Natural killer cell (primary cell): Measurements from ENCODE around the gene CD1D. TPM values are rescaled to one million over a fixed set of nuclear protein-coding genes. Genes with fewer than 3 reads are reported as not detected.

Experiments used
- ATAC-seq, 3 donors: fragments of 150-1000 bp in 2 of 3; fragments of 200-7000 bp in 1 of 3; cut with Tn5 transposase; 1 replicate in 1 of 3; 2 replicates in 2 of 3; pipeline ENCODE4 v1.10.0; 2021; ENCODE audit warnings: mild to moderate bottlenecking in 2 of 3, moderate library complexity in 2 of 3
- DNase-seq, 2 donors: peaks; one replicate each; pipeline versions ENCODE4 v3.0.0 to v3.0.0-alpha.2; 2013 to 2021; ENCODE audit warnings: mixed read lengths in 1 of 2
- H3K27ac ChIP-seq: one replicate; pipeline ENCODE4 v1.5.1; 2013; ENCODE audit warnings: mild to moderate bottlenecking, low read length
- H3K27me3 ChIP-seq: one replicate; pipeline ENCODE4 v1.6.1; 2013; ENCODE audit warnings: low read length; ENCODE audit not compliant: control insufficient read depth, insufficient read depth
- H3K36me3 ChIP-seq: one replicate; pipeline ENCODE4 v1.6.1; 2013; ENCODE audit warnings: low read length; ENCODE audit not compliant: control insufficient read depth, insufficient read depth
- H3K4me1 ChIP-seq: one replicate; pipeline ENCODE4 v1.6.1; 2013; ENCODE audit warnings: low read length; ENCODE audit not compliant: control insufficient read depth, insufficient read depth
- H3K4me3 ChIP-seq: one replicate; pipeline ENCODE4 v1.5.1; 2013; ENCODE audit warnings: low read length
- H3K9me3 ChIP-seq: one replicate; pipeline ENCODE4 v1.6.1; 2013; ENCODE audit warnings: low read length; ENCODE audit not compliant: control insufficient read depth, insufficient read depth
- H3K27ac Mint-ChIP-seq, 2 donors: one replicate each; pipeline ENCODE4 v1.8.0; 2022; ENCODE audit warnings: mild to moderate bottlenecking in 2 of 2, mixed read lengths in 2 of 2, moderate library complexity in 1 of 2
- H3K27me3 Mint-ChIP-seq, 2 donors: one replicate each; pipeline ENCODE4 v1.8.0; 2022; ENCODE audit warnings: low read depth in 2 of 2, mixed read lengths in 2 of 2
- H3K36me3 Mint-ChIP-seq: one replicate; pipeline ENCODE4 v1.8.0; 2022; ENCODE audit warnings: mixed read lengths
- H3K4me1 Mint-ChIP-seq, 2 donors: one replicate each; pipeline ENCODE4 v1.8.0; 2022; ENCODE audit warnings: mixed read lengths in 2 of 2
- H3K4me3 Mint-ChIP-seq: one replicate; pipeline ENCODE4 v1.8.0; 2022; ENCODE audit warnings: mild to moderate bottlenecking, moderate library complexity, mixed read lengths
- H3K9me3 Mint-ChIP-seq, 2 donors: one replicate each; pipeline ENCODE4 v1.8.0; 2022; ENCODE audit warnings: mixed read lengths in 2 of 2
- CTCF ChIP-seq: fragments of 200-600 bp; IDR thresholded peaks from one replicate; pipeline ENCODE4 v1.8.0; 2022; ENCODE audit warnings: antibody characterized with exemption
- WGBS: methylation state at CpG from one replicate; pipeline ENCODE4 v1.1.7; 2013; ENCODE audit warnings: missing lambda C conversion rate; ENCODE audit not compliant: insufficient coverage; 5-methylcytosine and 5-hydroxymethylcytosine counted together
- intact Hi-C: fragments of 100-400 bp; cut with micrococcal nuclease; formaldehyde crosslinking; loops from one replicate; pipeline ENCODE4 v1.14.2; 2022
- total RNA-seq, 4 donors: library from RNA; stranded (reverse); fragments of 120-200 nt in 1 of 4; gene quantifications; one replicate each; pipeline versions ENCODE4 v1.2.3 to v1.2.4, GENCODE V29; 2013 to 2022

CD1D gene
- total RNA-seq, 3 donors from 2014 or later (not counting 1 experiment from before 2014, with no cell fraction given), result 0.48 to 1.5 (median 0.52) TPM

- WGBS, result 13% methylated on average over 31 of the region's 31 CpGs
- Mint-ChIP-seq H3K4me1 (peaks cover 30 to 35% of the 10 kb centered on the region in 2 donors), H3K27ac (peak overlapping the region; percentile 89 to 93), H3K4me3 (peak overlapping the region; percentile 99), H3K9me3 (no peaks in the 10 kb centered on the region), H3K36me3 (no peaks in the 10 kb centered on the region), H3K27me3 (peaks cover 17 to 24% of the 10 kb centered on the region in 2 donors)
- intact Hi-C loops, result no loop called here
- peak overlapping the region; percentile 76 for H3K4me3 ChIP-seq
- ATAC-seq (peak; percentile 56 to 82 (median 73)), DNase-seq (peak; percentile 51 to 83)
- TF ChIP-seq CTCF, result no peak
- no peaks in the 10 kb centered on the region for H3K9me3 ChIP-seq
- H3K36me3 ChIP-seq, result no peaks in the 10 kb centered on the region
- H3K27me3 ChIP-seq, result no peaks in the 10 kb centered on the region
- peaks cover 17% of the 10 kb centered on the region for H3K4me1 ChIP-seq
- H3K27ac ChIP-seq, result peak overlapping the region; percentile 72
Observed at GRCh38 chr1:158149577-158150269, 31.0 kb upstream of the CD1D start.

- Histone ChIP-seq H3K27ac (peak overlapping the region; percentile 72), H3K27me3 (no peaks in the 10 kb centered on the region), H3K4me1 (peaks cover 17% of the 10 kb centered on the region), H3K9me3 (no peaks in the 10 kb centered on the region), H3K4me3 (no peak overlapping the region), H3K36me3 (no peaks in the 10 kb centered on the region)
- Mint-ChIP-seq H3K9me3 (no peaks in the 10 kb centered on the region), H3K27me3 (peaks cover 23 to 30% of the 10 kb centered on the region in 2 donors), H3K4me1 (peaks cover 30 to 35% of the 10 kb centered on the region in 2 donors), H3K4me3 (peak overlapping the region; percentile 99), H3K27ac (peak overlapping the region; percentile 89 to 93), H3K36me3 (no peaks in the 10 kb centered on the region)
- DNase-seq, result no peak
- TF ChIP-seq CTCF, result no peak
- WGBS, result 14% methylated on average over 1 of the region's 1 CpG
- no peak for ATAC-seq
- intact Hi-C loops, result no loop called here
Observed at GRCh38 chr1:158150523-158150922, 30.2 kb upstream of the CD1D start.

GRCh38 chr1:158153179-158153578, 27.5 kb upstream of the CD1D start:
- DNase-seq (no peak), ATAC-seq (no peak)
- H3K27ac ChIP-seq, result no peak overlapping the region
- no peaks in the 10 kb centered on the region for H3K9me3 Mint-ChIP-seq
- H3K4me3 ChIP-seq, result no peak overlapping the region
- H3K4me1 ChIP-seq, result peaks cover 17% of the 10 kb centered on the region
- H3K27ac Mint-ChIP-seq, result no peak overlapping the region
- no peaks in the 10 kb centered on the region for H3K9me3 ChIP-seq
- no peak for TF ChIP-seq CTCF
- WGBS, result 88% methylated on average over 1 of the region's 1 CpG
- H3K27me3 ChIP-seq, result no peaks in the 10 kb centered on the region
- no peaks in the 10 kb centered on the region for H3K36me3 Mint-ChIP-seq
- no peaks in the 10 kb centered on the region for H3K36me3 ChIP-seq
- H3K27me3 Mint-ChIP-seq, result peaks cover 30 to 41% of the 10 kb centered on the region in 2 donors
- intact Hi-C loops, result no loop called here
- H3K4me3 Mint-ChIP-seq, result no peak overlapping the region
- H3K4me1 Mint-ChIP-seq, result peaks cover 25 to 27% of the 10 kb centered on the region in 2 donors
